BLaER1 (cell line): ENCODE measurements around the gene SIX6.

Experiments used
- H3K27ac ChIP-seq: shearing (Covaris generic); formaldehyde crosslinking; 2 replicates; pipeline ENCODE4 v1.8.1; 2022
- H3K27me3 ChIP-seq: shearing (Covaris generic); formaldehyde crosslinking; 2 replicates; pipeline ENCODE4 v1.8.1; 2022
- H3K36me3 ChIP-seq: shearing (Covaris generic); formaldehyde crosslinking; 2 replicates; pipeline ENCODE4 v1.8.1; 2022
- H3K4me1 ChIP-seq: shearing (Covaris generic); formaldehyde crosslinking; 2 replicates; pipeline ENCODE4 v1.8.1; 2022
- H3K4me2 ChIP-seq: shearing (Covaris generic); formaldehyde crosslinking; 2 replicates; pipeline ENCODE4 v1.8.1; 2022
- H3K4me3 ChIP-seq: shearing (Covaris generic); formaldehyde crosslinking; 2 replicates; pipeline ENCODE4 v1.8.1; 2022
- H3K9ac ChIP-seq: shearing (Covaris generic); formaldehyde crosslinking; 2 replicates; pipeline ENCODE4 v1.8.1; 2022
- H3K9me3 ChIP-seq: shearing (Covaris generic); formaldehyde crosslinking; 2 replicates; pipeline ENCODE4 v1.8.1; 2022
- H4K20me1 ChIP-seq: shearing (Covaris generic); formaldehyde crosslinking; 2 replicates; pipeline ENCODE4 v1.8.1; 2022
- Cebpa-rat ChIP-seq: shearing (Covaris generic); IDR thresholded peaks from 2 replicates; pipeline ENCODE4 v1.8.1; 2022

SIX6 gene

DNA sequence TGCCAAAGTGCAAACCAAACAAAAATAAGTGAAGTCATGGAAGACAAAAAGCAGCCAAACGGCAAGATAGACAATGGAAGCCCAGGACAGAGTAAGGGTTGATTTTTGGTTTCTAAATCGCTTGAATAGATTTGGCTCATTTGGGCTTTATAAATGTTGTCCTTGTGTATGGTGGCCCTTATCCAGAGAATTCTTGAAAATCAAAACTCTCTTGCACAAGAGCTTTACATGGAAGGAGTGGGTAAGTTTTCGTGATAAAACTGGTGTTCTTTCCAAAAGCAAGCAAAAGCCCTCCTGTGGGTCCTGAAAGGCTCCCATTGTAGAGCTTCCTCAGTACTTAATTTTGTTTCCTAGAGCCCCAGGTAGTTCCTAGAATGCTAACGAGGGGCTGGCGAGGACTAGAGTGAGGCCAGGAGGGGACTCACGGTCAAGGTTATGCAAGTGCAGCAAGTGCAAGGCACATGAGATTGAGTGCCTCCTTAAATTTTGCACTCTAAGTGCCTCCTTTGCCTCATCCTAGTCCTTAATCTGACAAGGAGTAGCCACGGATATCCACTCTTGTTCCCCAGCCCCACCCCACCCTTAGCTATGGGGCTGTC is 4.1 kb downstream of the SIX6 start:
- H4K20me1 ChIP-seq, result no peaks in the 10 kb centered on the region
- no peak for TF ChIP-seq Cebpa-rat
- no peaks in the 10 kb centered on the region for H3K27me3 ChIP-seq
- H3K9ac ChIP-seq, result no peak overlapping the region
- H3K27ac ChIP-seq, result no peak overlapping the region
- no peaks in the 10 kb centered on the region for H3K36me3 ChIP-seq
- no peaks in the 10 kb centered on the region for H3K4me1 ChIP-seq
- no peak overlapping the region for H3K4me3 ChIP-seq
- no peak overlapping the region for H3K4me2 ChIP-seq
- peaks cover 56% of the 10 kb centered on the region for H3K9me3 ChIP-seq

DNA sequence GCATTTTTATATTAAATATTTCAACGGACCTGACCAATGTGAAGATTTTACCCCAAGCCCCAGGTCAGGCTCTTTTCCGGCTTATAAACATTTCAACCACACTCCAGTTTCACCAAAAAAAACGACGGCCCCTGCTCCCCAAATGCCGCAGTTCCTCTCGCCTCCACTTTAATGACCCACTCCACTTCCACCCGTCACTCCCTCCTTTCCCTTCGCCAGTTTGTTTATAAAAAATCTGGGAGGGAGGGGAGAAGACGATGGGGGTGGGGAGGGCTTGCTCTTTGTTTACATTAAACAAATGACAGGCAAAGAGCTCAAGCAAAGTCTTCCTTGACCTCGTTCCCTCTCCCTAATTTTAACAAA is 5.4 kb downstream of the SIX6 start:
- no peak overlapping the region for H3K27ac ChIP-seq
- H3K4me1 ChIP-seq, result no peaks in the 10 kb centered on the region
- H3K27me3 ChIP-seq, result no peaks in the 10 kb centered on the region
- H3K4me2 ChIP-seq, result no peak overlapping the region
- no peaks in the 10 kb centered on the region for H4K20me1 ChIP-seq
- no peaks in the 10 kb centered on the region for H3K36me3 ChIP-seq
- H3K4me3 ChIP-seq, result no peak overlapping the region
- H3K9me3 ChIP-seq, result peaks cover 43% of the 10 kb centered on the region
- no peak overlapping the region for H3K9ac ChIP-seq
- no peak for TF ChIP-seq Cebpa-rat

DNA sequence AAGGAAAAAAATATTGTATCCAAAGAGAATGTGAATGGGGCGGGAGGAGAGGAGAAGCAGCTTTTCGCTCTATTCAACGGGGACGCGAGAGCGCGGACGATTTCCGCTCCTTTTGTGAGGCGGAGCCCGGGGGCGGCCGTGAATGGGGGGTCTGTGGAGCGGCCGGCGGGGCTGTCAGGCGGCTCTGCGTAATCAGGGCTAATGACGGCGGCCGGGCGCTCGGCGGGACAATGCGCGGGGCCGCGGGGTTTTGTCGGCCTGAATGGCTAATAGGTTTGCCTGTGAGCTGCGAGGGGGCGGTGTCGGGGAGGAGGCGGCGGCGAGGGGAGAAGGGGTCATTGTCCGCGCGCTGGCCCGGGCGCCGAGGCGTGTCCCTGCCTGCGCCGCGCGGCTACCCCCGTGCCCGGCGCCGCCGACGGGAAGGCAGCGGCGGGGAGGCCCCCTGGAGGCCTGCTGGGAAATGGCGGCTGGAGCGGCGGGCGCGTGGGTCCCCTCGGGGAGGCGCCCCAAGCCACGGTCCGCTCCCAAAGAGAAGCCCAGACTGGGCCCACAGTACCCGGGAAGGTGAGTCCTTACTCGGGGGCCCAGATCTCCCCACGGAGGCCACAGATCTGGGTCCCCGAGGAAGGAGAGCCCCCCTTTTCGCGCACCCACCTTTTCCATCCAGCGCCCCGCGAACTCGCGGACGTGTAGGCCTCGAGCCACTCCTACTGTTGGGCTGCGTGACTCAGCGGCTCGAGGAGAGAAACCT is 6.0 kb downstream of the SIX6 start:
- Histone ChIP-seq H3K4me1 (no peaks in the 10 kb centered on the region), H3K9ac (no peak overlapping the region), H4K20me1 (no peaks in the 10 kb centered on the region), H3K4me2 (no peak overlapping the region), H3K27ac (no peak overlapping the region), H3K27me3 (no peaks in the 10 kb centered on the region), H3K9me3 (peaks cover 37% of the 10 kb centered on the region), H3K4me3 (no peak overlapping the region; the same call in 1 of the 2 replicates), H3K36me3 (no peaks in the 10 kb centered on the region)
- TF ChIP-seq Cebpa-rat, result no peak

DNA sequence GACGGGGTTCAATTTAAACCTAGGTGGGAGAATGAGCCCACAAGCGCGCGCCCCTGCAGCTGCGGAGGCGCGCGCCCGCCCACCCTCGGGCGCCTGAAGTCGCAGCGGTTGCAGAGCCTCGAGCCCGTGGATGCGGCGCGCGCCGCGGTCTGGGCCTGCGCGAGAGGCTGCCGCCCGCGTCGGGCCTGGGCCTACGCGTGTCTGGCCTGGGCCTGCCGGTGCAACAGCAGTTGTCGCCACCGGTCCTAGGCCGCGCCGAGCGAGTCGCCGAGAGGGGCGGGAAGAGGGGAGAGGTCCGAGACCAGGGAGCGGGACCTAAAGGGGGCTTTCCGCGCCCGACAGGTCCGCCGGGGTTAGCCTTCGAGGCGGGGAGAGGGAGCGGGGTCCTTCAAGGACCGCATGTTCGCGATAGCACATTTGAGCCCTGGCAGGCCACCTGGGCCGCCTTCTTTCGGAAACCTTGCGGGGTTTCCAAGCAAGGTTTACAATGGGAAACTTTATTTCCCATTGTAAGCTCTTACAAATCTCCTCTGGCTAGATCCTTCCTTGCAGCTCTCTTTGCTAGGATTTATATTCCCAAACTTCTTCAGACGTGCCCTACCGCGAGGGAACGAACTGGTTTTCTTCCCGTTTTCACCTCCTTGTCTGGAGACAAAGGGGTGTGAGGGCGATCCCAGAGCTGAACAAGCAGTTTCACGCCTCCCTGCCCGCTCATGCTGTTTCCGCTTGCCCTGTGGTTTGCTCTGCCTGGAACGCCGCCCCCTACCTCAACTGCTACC is 6.8 kb downstream of the SIX6 start:
- Histone ChIP-seq H3K9ac (no peak overlapping the region), H3K36me3 (no peaks in the 10 kb centered on the region), H3K4me2 (no peak overlapping the region), H4K20me1 (no peaks in the 10 kb centered on the region), H3K4me3 (no peak overlapping the region), H3K9me3 (peaks cover 30% of the 10 kb centered on the region), H3K27me3 (no peaks in the 10 kb centered on the region), H3K4me1 (no peaks in the 10 kb centered on the region), H3K27ac (no peak overlapping the region)
- TF ChIP-seq Cebpa-rat, result no peak

DNA sequence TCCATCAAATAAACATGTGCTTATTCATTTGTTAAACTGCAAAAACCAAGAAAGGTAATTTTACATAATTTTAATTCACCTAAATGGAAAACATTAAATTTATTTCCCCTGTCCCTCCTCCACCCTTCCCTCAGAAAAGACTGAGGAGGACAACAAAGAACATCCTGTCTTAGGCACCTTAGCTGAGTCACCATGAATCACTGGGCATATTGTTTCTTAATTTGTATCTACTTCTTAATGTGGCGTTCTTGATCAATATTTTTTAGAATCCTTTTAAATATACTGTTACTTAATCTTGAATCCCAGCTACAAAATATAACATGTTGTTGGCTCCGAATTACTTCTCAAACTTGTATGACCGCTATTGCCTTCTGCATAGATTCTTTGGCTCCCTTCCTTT is 23.5 kb downstream of the SIX6 start:
- Histone ChIP-seq H4K20me1 (no peaks in the 10 kb centered on the region), H3K27me3 (no peaks in the 10 kb centered on the region), H3K36me3 (no peaks in the 10 kb centered on the region), H3K4me3 (no peak overlapping the region), H3K4me2 (no peak overlapping the region), H3K9me3 (no peaks in the 10 kb centered on the region), H3K4me1 (no peaks in the 10 kb centered on the region), H3K9ac (no peak overlapping the region), H3K27ac (no peak overlapping the region)
- TF ChIP-seq Cebpa-rat, result no peak

DNA sequence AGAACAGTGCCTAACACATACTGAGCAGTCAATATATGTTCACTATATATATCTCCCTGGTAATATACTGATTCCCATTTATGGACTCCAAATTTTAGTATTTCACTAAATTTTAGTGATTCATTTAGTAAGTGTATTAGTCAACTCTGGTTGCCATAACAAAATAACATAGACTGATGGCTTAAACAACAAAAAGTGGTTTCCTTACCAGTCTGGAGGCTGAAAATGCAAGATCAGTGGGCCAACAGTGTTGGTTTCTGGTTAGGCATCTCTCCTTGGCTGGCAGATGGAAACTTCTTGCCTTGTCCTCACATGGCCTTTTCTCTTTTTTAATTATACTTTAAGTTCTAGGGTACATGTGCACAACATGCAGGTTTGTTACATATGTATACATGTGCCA is 28.7 kb downstream of the SIX6 start:
- no peaks in the 10 kb centered on the region for H3K36me3 ChIP-seq
- H4K20me1 ChIP-seq, result no peaks in the 10 kb centered on the region
- H3K27me3 ChIP-seq, result no peaks in the 10 kb centered on the region
- H3K27ac ChIP-seq, result no peak overlapping the region
- peaks cover 4% of the 10 kb centered on the region; the same call in 1 of the 2 replicates for H3K9me3 ChIP-seq
- no peak for TF ChIP-seq Cebpa-rat
- H3K4me2 ChIP-seq, result no peak overlapping the region
- H3K9ac ChIP-seq, result no peak overlapping the region
- H3K4me1 ChIP-seq, result no peaks in the 10 kb centered on the region
- H3K4me3 ChIP-seq, result no peak overlapping the region

DNA sequence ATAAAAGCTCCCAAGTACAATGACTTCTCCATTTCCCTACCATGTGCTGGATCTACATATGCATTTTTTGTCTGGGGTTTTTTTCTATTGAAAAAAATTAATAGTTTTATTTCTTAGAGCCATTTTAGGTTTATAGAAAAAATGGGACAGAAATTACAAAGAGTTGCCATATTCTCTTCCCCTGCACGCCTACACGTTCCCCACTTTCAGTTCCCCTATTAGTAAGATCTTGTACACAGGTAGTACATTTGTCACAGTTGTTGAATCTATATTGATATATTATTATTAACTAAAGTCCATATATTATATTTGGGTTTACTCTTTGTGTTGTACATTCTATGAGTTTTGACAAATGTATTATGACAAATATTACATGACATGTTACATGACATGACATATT is 35.7 kb downstream of the SIX6 start:
- H3K4me2 ChIP-seq, result no peak overlapping the region
- no peaks in the 10 kb centered on the region for H3K27me3 ChIP-seq
- TF ChIP-seq Cebpa-rat, result no peak
- H3K4me3 ChIP-seq, result no peak overlapping the region
- H3K27ac ChIP-seq, result no peak overlapping the region
- no peak overlapping the region for H3K9ac ChIP-seq
- peaks cover 20% of the 10 kb centered on the region for H3K9me3 ChIP-seq
- no peaks in the 10 kb centered on the region for H3K36me3 ChIP-seq
- no peaks in the 10 kb centered on the region for H3K4me1 ChIP-seq
- no peaks in the 10 kb centered on the region for H4K20me1 ChIP-seq

DNA sequence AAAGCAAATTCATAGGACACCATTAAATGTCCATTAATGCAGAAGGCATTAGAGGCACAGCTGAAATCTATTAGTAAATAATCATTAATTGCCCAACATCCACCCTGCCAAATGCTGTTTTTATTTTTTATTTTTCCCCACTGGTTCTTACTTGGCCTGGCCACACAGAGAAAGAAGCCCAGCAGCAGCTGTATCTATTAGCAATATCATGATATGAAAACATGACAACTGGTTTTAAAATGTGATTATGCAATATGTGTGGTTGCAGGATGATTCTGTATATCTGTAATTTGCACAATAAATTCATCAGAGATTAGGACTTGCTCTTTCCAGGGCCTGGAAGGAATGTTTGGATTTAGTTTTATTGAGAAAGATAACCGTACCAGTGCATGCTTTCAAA is 44.9 kb downstream of the SIX6 start:
- Histone ChIP-seq H3K4me1 (no peaks in the 10 kb centered on the region), H3K4me2 (no peak overlapping the region), H3K27me3 (no peaks in the 10 kb centered on the region), H3K27ac (no peak overlapping the region), H3K9me3 (no peaks in the 10 kb centered on the region), H3K36me3 (no peaks in the 10 kb centered on the region), H4K20me1 (no peaks in the 10 kb centered on the region), H3K4me3 (no peak overlapping the region), H3K9ac (no peak overlapping the region)
- no peak for TF ChIP-seq Cebpa-rat

DNA sequence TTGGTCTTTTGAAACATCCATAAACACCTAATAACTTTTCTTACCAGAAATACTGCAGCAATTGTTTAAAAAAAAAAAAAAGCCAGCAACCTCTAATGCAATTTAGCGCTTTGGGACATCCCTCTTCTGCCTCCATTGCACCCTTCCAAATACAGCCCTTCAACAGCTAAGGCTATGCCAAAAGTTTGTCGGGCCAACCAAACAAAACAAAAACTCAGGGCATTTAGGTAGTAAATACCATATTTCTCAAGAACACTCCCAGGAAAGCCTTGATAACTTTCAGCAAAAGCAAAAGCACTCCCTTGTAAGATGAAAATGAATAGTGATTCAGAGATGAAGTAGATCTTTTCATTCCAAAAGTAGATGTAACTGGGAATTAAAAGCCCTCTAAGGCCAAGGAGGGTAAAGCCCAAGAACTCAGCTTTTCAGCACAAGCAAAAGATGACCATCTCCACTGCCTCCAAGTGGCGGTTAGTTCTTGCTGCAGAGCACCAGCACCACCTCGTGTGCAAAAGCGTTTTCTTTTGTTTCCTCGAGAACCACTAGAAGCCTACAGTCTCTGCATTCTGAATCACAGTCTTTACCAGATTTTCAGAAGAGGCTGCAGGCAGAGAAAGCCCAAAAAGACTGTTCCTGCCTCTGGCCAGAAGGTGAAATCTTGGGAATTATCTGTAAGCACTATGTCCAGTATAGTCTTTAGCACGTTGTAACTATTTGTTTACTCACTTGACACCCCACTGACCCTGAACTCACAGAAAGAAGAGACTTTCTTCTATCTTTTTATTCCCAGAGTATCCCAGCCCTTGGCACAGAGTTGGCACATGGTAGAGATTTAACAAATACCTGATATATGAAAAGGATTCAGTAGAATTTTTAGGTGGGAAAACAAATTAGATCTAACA is 53.1 kb downstream of the SIX6 start:
- no peak overlapping the region for H3K4me2 ChIP-seq
- no peaks in the 10 kb centered on the region for H4K20me1 ChIP-seq
- no peak overlapping the region for H3K4me3 ChIP-seq
- no peaks in the 10 kb centered on the region for H3K36me3 ChIP-seq
- H3K9ac ChIP-seq, result no peak overlapping the region
- H3K4me1 ChIP-seq, result peaks cover 21% of the 10 kb centered on the region
- TF ChIP-seq Cebpa-rat, result no peak
- H3K27ac ChIP-seq, result no peak overlapping the region
- no peaks in the 10 kb centered on the region for H3K9me3 ChIP-seq
- H3K27me3 ChIP-seq, result no peaks in the 10 kb centered on the region
